WTC11 (cell line): ENCODE results near the gene LMF1. TPM values are rescaled to one million over a fixed set of nuclear protein-coding genes. Genes with fewer than 3 reads are reported as not detected.

Source experiments
- ATAC-seq: fragments of 200-7000 bp; cut with Tn5 transposase; 2 replicates; pipeline ENCODE4 v1.10.0; 2021; ENCODE audit warnings: mild to moderate bottlenecking, moderate library complexity
- CTCF ChIA-PET: fragments of 300-600 bp; sonication (Branson Sonifier 250); formaldehyde crosslinking; loops from one replicate; lab custom pipeline; 2021; ENCODE audit warnings: antibody characterized with exemption; lab: Charles Lee
- POLR2A ChIA-PET: fragments of 350-600 bp; sonication (Branson Sonifier 250); formaldehyde crosslinking; loops from one replicate; lab custom pipeline; 2021; ENCODE audit warnings: antibody characterized with exemption; lab: Charles Lee
- DNase-seq: peaks from one replicate; pipeline ENCODE4 v3.0.0; 2021; ENCODE audit warnings: low spot score
- H3K27ac Mint-ChIP-seq: 2 replicates; pipeline ENCODE4 v1.8.0; 2021; ENCODE audit warnings: mixed read lengths
- H3K27me3 Mint-ChIP-seq: 2 replicates; pipeline ENCODE4 v1.8.0; 2021; ENCODE audit warnings: low read depth, mild to moderate bottlenecking, moderate library complexity, mixed read lengths
- H3K36me3 Mint-ChIP-seq: 2 replicates; pipeline ENCODE4 v1.8.0; 2021; ENCODE audit warnings: mixed read lengths
- H3K4me1 Mint-ChIP-seq: 2 replicates; pipeline ENCODE4 v1.8.0; 2022; ENCODE audit warnings: mixed read lengths
- H3K4me3 Mint-ChIP-seq: 2 replicates; pipeline ENCODE4 v1.8.0; 2021; ENCODE audit warnings: mild to moderate bottlenecking, moderate library complexity, mixed read lengths
- H3K9me3 Mint-ChIP-seq: 2 replicates; pipeline ENCODE4 v1.8.0; 2021; ENCODE audit warnings: mixed read lengths
- CBFB ChIP-seq: sonication (generic); formaldehyde crosslinking; IDR thresholded peaks from 2 replicates; pipeline ENCODE4 v1.8.1; 2022; ENCODE audit warnings: mild to moderate bottlenecking, low read depth, missing genetic modification reagents
- FOXK1 ChIP-seq: sonication (generic); formaldehyde crosslinking; IDR thresholded peaks from 2 replicates; pipeline ENCODE4 v1.8.0; 2022; ENCODE audit warnings: mild to moderate bottlenecking, moderate library complexity, missing genetic modification reagents
- GABPB1 ChIP-seq: sonication (generic); formaldehyde crosslinking; IDR thresholded peaks from 2 replicates; pipeline ENCODE4 v1.8.1; 2023; ENCODE audit warnings: mild to moderate bottlenecking, missing genetic modification reagents
- GTF2I ChIP-seq: fragments of 250-450 bp; sonication (Bioruptor Pico); conservative IDR thresholded peaks from 2 replicates; pipeline ENCODE4 v1.4.0; 2021; ENCODE audit warnings: mild to moderate bottlenecking
- JAZF1 ChIP-seq: fragments of 250-450 bp; sonication (Bioruptor Pico); IDR thresholded peaks from 2 replicates; pipeline ENCODE4 v1.9.0; 2021; ENCODE audit warnings: moderate library complexity, mild to moderate bottlenecking, inconsistent platforms
- JUN ChIP-seq: sonication (generic); formaldehyde crosslinking; IDR thresholded peaks from 2 replicates; pipeline ENCODE4 v1.8.0; 2023; ENCODE audit warnings: mild to moderate bottlenecking, missing genetic modification reagents
- NFYB ChIP-seq: sonication (generic); formaldehyde crosslinking; conservative IDR thresholded peaks from 2 replicates; pipeline ENCODE4 v1.8.0; 2022; ENCODE audit warnings: low read depth, missing genetic modification reagents
- PRRX2 ChIP-seq: fragments of 250-450 bp; sonication (Bioruptor Pico); IDR thresholded peaks from 2 replicates; pipeline ENCODE4 v1.8.0; 2021; ENCODE audit warnings: mild to moderate bottlenecking
- SMAD3 ChIP-seq: sonication (generic); formaldehyde crosslinking; IDR thresholded peaks from 2 replicates; pipeline ENCODE4 v1.8.0; 2022; ENCODE audit warnings: missing genetic modification reagents, mild to moderate bottlenecking, borderline replicate concordance
- SP1 ChIP-seq: sonication (generic); formaldehyde crosslinking; conservative IDR thresholded peaks from 2 replicates; pipeline ENCODE4 v1.8.1; 2022; ENCODE audit warnings: missing genetic modification reagents
- TEAD1 ChIP-seq: sonication (generic); formaldehyde crosslinking; IDR thresholded peaks from 2 replicates; pipeline ENCODE4 v1.8.0; 2022; ENCODE audit warnings: mild to moderate bottlenecking, missing genetic modification reagents
- ZNF138 ChIP-seq: sonication (generic); formaldehyde crosslinking; conservative IDR thresholded peaks from 2 replicates; pipeline ENCODE4 v1.8.1; 2022; ENCODE audit warnings: mild to moderate bottlenecking, moderate library complexity, missing genetic modification reagents
- ZNF219 ChIP-seq: sonication (generic); formaldehyde crosslinking; IDR thresholded peaks from 2 replicates; pipeline ENCODE4 v1.8.0; 2023; ENCODE audit warnings: missing genetic modification reagents, mild to moderate bottlenecking, borderline replicate concordance
- ZNF317 ChIP-seq: sonication (generic); formaldehyde crosslinking; IDR thresholded peaks from 2 replicates; pipeline ENCODE4 v1.8.1; 2023; ENCODE audit warnings: low read depth, mild to moderate bottlenecking, moderate library complexity, missing genetic modification reagents, borderline replicate concordance
- total RNA-seq: library from RNA; stranded (reverse); gene quantifications from 3 replicates; pipeline ENCODE4 v1.2.3, GENCODE V29; 2021
- TF ChIP-seq, protein P1 (sequence below): sonication (generic); formaldehyde crosslinking; IDR thresholded peaks from 2 replicates; pipeline ENCODE4 v1.8.0; 2023; ENCODE audit warnings: missing genetic modification reagents
- TF ChIP-seq, protein P2 (sequence below): sonication (generic); formaldehyde crosslinking; IDR thresholded peaks from 2 replicates; pipeline ENCODE4 v1.8.0; 2023; ENCODE audit warnings: mild to moderate bottlenecking, missing genetic modification reagents
- TF ChIP-seq, protein P3 (sequence below): sonication (generic); formaldehyde crosslinking; IDR thresholded peaks from 2 replicates; pipeline ENCODE4 v1.8.0; 2022; ENCODE audit warnings: missing genetic modification reagents
- TF ChIP-seq, protein P4 (sequence below): fragments of 250-450 bp; sonication (Bioruptor Pico); IDR thresholded peaks from 2 replicates; pipeline ENCODE4 v2.1.2; 2022; ENCODE audit warnings: mild to moderate bottlenecking, moderate library complexity
- TF ChIP-seq, protein P5 (sequence below): sonication (generic); formaldehyde crosslinking; IDR thresholded peaks from 2 replicates; pipeline ENCODE4 v1.8.0; 2022; ENCODE audit warnings: mild to moderate bottlenecking, missing genetic modification reagents
- TF ChIP-seq, protein P6 (sequence below): sonication (generic); formaldehyde crosslinking; IDR thresholded peaks from 2 replicates; pipeline ENCODE4 v1.8.0; 2023; ENCODE audit warnings: missing genetic modification reagents, mild to moderate bottlenecking, borderline replicate concordance

The LMF1 gene
- total RNA-seq, 1 experiment from 2014 or later, result 10.5 TPM

DNA sequence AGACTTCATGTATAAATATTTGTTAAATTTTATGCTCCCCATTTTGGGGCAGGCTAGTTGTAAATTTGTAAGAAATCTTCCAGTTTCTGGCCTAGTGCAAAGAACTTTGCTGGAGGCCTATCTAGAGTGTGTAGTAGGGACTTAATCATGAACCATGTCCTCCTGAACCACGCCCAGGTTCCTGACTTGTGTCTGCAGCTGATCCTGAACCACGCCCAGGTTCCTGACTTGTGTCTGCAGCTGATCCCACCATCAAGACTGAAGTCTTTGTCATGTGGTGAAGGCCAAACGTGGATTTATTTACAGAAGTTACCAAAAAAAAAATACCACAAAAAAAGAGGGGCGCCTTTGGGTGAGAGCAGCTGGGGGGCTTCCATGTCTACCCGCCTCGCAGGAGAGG is 33.1 kb downstream of the LMF1 start (continued):
- TF ChIP-seq, protein P1, sequence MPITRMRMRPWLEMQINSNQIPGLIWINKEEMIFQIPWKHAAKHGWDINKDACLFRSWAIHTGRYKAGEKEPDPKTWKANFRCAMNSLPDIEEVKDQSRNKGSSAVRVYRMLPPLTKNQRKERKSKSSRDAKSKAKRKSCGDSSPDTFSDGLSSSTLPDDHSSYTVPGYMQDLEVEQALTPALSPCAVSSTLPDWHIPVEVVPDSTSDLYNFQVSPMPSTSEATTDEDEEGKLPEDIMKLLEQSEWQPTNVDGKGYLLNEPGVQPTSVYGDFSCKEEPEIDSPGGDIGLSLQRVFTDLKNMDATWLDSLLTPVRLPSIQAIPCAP (CRISPR knock-in tag), result no peak
- TF ChIP-seq, protein P2, sequence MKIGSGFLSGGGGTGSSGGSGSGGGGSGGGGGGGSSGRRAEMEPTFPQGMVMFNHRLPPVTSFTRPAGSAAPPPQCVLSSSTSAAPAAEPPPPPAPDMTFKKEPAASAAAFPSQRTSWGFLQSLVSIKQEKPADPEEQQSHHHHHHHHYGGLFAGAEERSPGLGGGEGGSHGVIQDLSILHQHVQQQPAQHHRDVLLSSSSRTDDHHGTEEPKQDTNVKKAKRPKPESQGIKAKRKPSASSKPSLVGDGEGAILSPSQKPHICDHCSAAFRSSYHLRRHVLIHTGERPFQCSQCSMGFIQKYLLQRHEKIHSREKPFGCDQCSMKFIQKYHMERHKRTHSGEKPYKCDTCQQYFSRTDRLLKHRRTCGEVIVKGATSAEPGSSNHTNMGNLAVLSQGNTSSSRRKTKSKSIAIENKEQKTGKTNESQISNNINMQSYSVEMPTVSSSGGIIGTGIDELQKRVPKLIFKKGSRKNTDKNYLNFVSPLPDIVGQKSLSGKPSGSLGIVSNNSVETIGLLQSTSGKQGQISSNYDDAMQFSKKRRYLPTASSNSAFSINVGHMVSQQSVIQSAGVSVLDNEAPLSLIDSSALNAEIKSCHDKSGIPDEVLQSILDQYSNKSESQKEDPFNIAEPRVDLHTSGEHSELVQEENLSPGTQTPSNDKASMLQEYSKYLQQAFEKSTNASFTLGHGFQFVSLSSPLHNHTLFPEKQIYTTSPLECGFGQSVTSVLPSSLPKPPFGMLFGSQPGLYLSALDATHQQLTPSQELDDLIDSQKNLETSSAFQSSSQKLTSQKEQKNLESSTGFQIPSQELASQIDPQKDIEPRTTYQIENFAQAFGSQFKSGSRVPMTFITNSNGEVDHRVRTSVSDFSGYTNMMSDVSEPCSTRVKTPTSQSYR, result no peak
- no peak for TF ChIP-seq FOXK1
- TF ChIP-seq, protein P3, sequence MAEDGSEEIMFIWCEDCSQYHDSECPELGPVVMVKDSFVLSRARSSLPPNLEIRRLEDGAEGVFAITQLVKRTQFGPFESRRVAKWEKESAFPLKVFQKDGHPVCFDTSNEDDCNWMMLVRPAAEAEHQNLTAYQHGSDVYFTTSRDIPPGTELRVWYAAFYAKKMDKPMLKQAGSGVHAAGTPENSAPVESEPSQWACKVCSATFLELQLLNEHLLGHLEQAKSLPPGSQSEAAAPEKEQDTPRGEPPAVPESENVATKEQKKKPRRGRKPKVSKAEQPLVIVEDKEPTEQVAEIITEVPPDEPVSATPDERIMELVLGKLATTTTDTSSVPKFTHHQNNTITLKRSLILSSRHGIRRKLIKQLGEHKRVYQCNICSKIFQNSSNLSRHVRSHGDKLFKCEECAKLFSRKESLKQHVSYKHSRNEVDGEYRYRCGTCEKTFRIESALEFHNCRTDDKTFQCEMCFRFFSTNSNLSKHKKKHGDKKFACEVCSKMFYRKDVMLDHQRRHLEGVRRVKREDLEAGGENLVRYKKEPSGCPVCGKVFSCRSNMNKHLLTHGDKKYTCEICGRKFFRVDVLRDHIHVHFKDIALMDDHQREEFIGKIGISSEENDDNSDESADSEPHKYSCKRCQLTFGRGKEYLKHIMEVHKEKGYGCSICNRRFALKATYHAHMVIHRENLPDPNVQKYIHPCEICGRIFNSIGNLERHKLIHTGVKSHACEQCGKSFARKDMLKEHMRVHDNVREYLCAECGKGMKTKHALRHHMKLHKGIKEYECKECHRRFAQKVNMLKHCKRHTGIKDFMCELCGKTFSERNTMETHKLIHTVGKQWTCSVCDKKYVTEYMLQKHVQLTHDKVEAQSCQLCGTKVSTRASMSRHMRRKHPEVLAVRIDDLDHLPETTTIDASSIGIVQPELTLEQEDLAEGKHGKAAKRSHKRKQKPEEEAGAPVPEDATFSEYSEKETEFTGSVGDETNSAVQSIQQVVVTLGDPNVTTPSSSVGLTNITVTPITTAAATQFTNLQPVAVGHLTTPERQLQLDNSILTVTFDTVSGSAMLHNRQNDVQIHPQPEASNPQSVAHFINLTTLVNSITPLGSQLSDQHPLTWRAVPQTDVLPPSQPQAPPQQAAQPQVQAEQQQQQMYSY, result no peak

DNA sequence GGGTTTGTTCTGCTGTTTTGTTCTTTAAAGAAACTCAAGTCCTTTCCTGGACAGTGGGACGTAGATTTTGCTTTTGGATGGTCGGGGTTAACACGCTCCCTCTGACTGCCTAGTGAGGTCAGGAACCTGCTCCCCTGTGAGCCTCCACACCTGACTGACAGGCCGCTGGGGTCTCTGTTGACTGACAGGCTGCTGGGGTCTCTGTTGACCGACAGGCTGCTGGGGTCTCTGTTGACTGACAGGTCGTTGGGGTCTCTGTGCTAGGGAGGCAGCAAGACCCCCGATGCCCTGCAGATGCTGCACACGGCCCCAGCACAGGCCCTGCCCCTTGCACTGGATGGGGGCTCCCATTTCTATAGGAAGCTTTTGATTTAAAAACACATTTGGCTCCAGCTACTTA is 33.5 kb downstream of the LMF1 start:
- H3K27ac Mint-ChIP-seq, result no peak overlapping the region
- no peak for ATAC-seq
- CTCF ChIA-PET, result no interaction called here
- peaks cover 17% of the 10 kb centered on the region for H3K36me3 Mint-ChIP-seq
- TF ChIP-seq SMAD3, result no peak
- TF ChIP-seq JUN, result no peak
- TF ChIP-seq TEAD1, result no peak
- TF ChIP-seq, protein P4, sequence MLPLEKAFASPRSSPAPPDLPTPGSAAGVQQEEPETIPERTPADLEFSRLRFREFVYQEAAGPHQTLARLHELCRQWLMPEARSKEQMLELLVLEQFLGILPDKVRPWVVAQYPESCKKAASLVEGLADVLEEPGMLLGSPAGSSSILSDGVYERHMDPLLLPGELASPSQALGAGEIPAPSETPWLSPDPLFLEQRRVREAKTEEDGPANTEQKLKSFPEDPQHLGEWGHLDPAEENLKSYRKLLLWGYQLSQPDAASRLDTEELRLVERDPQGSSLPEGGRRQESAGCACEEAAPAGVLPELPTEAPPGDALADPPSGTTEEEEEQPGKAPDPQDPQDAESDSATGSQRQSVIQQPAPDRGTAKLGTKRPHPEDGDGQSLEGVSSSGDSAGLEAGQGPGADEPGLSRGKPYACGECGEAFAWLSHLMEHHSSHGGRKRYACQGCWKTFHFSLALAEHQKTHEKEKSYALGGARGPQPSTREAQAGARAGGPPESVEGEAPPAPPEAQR (CRISPR knock-in tag), result no peak
- no peak for TF ChIP-seq ZNF219 (CRISPR knock-in tag)
- no peak for TF ChIP-seq PRRX2 (CRISPR knock-in tag)
- TF ChIP-seq, protein P5, sequence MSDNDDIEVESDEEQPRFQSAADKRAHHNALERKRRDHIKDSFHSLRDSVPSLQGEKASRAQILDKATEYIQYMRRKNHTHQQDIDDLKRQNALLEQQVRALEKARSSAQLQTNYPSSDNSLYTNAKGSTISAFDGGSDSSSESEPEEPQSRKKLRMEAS (CRISPR knock-in tag), result no peak
- no peak for TF ChIP-seq SP1 (CRISPR knock-in tag)
- POLR2A ChIA-PET, result no interaction called here
- H3K4me3 Mint-ChIP-seq, result no peak overlapping the region
- DNase-seq, result no peak
- H3K27me3 Mint-ChIP-seq, result no peaks in the 10 kb centered on the region; the same call in 1 of the 2 replicates
- peaks cover 22% of the 10 kb centered on the region for H3K9me3 Mint-ChIP-seq
- H3K4me1 Mint-ChIP-seq, result no peaks in the 10 kb centered on the region

DNA sequence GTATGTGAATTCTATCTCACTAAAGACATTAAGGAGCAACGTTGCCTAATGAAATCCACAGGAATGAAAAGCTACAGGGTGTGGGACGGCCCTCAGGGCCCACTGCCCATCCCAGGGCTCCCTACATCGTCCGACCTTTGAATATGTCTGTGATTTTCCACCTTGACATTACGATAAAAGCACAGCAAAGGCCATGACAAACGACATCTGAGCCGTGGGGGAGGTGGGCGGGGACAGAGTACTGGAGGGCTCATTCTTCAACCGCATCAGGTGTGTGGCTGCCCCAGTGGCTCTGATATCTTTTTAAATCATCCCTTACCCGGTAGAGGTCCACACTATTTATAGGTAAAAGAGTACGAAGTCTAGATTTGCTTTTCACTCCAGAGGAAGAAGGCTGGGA is 35.1 kb downstream of the LMF1 start:
- ATAC-seq (no peak), DNase-seq (no peak)
- Mint-ChIP-seq H3K36me3 (peaks cover 4% of the 10 kb centered on the region), H3K9me3 (peaks cover 6% of the 10 kb centered on the region), H3K4me3 (no peak overlapping the region), H3K27ac (no peak overlapping the region), H3K4me1 (no peaks in the 10 kb centered on the region), H3K27me3 (no peaks in the 10 kb centered on the region; the same call in 1 of the 2 replicates)
- ChIA-PET POLR2A (no interaction called here), CTCF (no interaction called here)
- TF ChIP-seq NFYB (CRISPR knock-in tag) (no peak), ZNF138 (CRISPR knock-in tag) (no peak), ZNF317 (CRISPR knock-in tag) (no peak), JUN (no peak), GABPB1 (CRISPR knock-in tag) (no peak), TEAD1 (no peak), GTF2I (CRISPR knock-in tag) (no peak), CBFB (no peak), JAZF1 (CRISPR knock-in tag) (no peak)
- TF ChIP-seq, protein P1 (CRISPR knock-in tag), result no peak
- TF ChIP-seq, protein P5 (CRISPR knock-in tag), result no peak
- TF ChIP-seq, protein P6, sequence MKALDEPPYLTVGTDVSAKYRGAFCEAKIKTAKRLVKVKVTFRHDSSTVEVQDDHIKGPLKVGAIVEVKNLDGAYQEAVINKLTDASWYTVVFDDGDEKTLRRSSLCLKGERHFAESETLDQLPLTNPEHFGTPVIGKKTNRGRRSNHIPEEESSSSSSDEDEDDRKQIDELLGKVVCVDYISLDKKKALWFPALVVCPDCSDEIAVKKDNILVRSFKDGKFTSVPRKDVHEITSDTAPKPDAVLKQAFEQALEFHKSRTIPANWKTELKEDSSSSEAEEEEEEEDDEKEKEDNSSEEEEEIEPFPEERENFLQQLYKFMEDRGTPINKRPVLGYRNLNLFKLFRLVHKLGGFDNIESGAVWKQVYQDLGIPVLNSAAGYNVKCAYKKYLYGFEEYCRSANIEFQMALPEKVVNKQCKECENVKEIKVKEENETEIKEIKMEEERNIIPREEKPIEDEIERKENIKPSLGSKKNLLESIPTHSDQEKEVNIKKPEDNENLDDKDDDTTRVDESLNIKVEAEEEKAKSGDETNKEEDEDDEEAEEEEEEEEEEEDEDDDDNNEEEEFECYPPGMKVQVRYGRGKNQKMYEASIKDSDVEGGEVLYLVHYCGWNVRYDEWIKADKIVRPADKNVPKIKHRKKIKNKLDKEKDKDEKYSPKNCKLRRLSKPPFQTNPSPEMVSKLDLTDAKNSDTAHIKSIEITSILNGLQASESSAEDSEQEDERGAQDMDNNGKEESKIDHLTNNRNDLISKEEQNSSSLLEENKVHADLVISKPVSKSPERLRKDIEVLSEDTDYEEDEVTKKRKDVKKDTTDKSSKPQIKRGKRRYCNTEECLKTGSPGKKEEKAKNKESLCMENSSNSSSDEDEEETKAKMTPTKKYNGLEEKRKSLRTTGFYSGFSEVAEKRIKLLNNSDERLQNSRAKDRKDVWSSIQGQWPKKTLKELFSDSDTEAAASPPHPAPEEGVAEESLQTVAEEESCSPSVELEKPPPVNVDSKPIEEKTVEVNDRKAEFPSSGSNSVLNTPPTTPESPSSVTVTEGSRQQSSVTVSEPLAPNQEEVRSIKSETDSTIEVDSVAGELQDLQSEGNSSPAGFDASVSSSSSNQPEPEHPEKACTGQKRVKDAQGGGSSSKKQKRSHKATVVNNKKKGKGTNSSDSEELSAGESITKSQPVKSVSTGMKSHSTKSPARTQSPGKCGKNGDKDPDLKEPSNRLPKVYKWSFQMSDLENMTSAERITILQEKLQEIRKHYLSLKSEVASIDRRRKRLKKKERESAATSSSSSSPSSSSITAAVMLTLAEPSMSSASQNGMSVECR (CRISPR knock-in tag), result no peak
